GM10847 (cell line): ENCODE data around the gene RAB3B.

ENCODE experiments used
- POLR2A ChIP-seq: IDR thresholded peaks from 2 replicates; pipeline ENCODE4 v1.6.1; 2011; ENCODE audit not compliant: insufficient read length; ENCODE audit errors: extremely low read depth

Gene RAB3B

GRCh38 chr1:51877434-51878307, 112.8 kb downstream of the RAB3B start:
- TF ChIP-seq POLR2A, result no peak

DNA sequence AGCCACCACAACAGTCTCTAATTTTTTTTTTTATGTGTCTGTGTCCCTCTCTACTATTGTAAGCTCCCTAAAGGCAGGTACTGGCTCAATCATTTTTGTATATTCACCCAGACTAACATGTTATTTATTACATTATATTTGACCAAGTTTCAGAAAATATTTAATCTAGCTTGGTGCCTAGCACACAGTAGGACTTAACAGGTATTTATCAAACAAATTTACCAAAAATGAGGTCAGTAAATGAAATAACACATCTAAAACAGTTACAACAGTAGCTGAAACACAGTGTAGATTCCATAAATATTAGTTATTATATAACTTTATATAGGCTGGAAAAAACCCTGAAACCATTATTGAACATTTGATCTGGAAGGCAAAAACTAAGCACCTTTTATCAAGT, 114.7 kb downstream of the RAB3B start:
- TF ChIP-seq POLR2A, result no peak

- no peak for TF ChIP-seq POLR2A
Observed at GRCh38 chr1:51875291-51875772, 115.2 kb downstream of the RAB3B start.

- TF ChIP-seq POLR2A, result no peak
Observed at GRCh38 chr1:51871351-51871975, 119.0 kb downstream of the RAB3B start.

DNA sequence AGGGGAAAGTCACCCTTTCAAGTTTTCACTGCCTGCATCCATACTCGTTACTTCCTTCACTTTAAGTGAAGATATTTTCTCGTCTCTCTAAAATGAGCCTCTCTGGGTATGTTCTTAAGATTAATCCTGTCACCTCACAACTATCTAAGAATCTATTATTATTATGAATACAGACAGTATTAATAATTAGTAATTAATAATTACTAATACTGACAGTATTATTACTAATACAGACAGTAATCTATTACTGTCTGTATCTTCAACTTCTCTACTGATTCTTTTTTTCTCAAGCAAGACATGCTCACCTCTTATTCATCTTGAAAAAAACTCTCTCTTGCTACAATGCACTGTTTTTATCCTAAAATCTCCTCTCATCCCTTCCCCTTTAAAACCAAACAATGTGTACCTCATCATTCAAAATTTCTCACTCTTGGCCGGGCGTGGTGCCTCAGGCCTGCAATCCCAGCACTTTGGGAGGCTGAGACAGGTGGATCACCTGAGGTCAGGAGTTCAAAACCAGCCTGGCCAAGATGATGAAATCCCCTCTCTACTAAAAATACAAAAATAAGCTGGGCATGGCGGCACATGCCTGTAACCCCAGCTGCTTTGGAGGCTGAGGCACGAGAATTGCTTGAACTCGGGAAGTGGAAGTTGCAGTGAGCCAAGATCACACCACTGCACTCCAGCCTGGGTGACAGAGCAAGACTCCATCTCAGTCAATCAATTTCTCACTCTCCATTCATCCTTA, 119.7 kb downstream of the RAB3B start:
- TF ChIP-seq POLR2A, result no peak

- TF ChIP-seq POLR2A, result no peak
Observed at GRCh38 chr1:51867479-51868232, 122.8 kb downstream of the RAB3B start.

GRCh38 chr1:51863384-51863783, 127.1 kb downstream of the RAB3B start:
- no peak for TF ChIP-seq POLR2A

GRCh38 chr1:51861669-51862068, 128.8 kb downstream of the RAB3B start:
- no peak for TF ChIP-seq POLR2A

DNA sequence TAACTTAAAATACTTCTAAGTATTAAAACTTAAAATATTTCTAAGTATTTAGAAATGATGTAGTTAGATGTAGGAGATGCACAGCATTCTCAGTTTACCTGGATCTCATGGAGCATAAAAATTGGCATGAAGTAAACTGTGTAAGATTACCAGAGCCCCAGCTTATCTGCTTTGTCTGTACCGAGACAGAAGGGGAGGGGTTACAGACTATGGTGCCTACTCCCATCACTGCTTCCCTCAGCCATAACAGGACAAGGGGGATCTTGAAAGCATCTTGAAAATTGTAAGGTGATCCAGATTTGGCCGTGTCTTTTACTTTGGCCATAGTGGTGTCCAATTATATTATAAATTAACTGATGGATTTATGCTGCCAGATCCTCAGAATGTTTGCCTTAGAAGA, 130.8 kb downstream of the RAB3B start:
- TF ChIP-seq POLR2A, result no peak

GRCh38 chr1:51859333-51859732, 131.2 kb downstream of the RAB3B start:
- no peak for TF ChIP-seq POLR2A

GRCh38 chr1:51858892-51859291, 131.6 kb downstream of the RAB3B start:
- no peak for TF ChIP-seq POLR2A
